DMS 273 (cell line): ENCODE measurements around the gene TSPO2.
"Not testable (repeated sequence)": the region's sequence is repeated elsewhere in the genome, so short reads cannot be mapped to it uniquely, and the experiment has no call there.

ENCODE experiments used
- DNase-seq: peaks from one replicate; lab custom pipeline; 2025; ENCODE audit not compliant: unreplicated experiment; lab: John Stamatoyannopoulos, UW

Gene TSPO2, protein sequence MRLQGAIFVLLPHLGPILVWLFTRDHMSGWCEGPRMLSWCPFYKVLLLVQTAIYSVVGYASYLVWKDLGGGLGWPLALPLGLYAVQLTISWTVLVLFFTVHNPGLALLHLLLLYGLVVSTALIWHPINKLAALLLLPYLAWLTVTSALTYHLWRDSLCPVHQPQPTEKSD

DNA sequence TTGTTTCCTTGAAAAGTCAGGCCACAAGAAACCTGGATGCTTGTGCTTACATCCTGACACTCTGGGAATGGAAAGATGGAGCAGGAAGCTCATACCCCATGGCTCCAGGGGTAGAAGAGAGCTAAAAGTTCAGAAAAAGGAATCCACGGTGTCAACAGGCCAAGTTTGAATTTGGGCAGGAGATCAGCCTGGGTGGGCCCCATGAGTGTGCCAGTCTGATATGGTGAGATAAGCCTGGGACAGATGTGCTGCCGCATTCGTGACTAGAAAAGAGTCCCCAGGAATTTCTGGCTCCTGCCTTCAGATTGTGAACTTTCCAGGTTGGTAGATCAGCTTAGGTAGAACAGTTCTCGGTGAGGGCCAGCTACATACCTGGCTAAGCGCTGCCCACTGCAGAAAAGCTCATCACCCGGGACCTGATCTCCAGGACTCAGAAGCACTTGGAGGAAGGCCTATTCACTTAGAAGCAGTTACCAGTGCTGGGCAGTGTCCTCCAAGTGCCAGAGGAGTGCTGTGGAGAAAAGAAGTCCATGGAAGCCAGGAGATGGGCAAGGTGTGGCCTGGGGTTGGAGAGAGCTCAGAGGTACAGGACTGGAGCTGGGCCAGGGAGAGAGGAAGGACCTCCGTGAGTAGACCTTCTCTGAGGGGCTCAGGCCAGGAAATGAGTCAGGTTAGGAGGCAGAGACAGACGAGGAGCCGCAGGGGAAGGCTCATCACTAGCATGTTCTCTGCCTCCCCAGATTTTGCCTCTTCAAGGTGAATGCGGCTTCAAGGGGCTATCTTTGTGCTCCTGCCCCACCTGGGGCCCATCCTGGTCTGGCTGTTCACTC, at the start of gene TSPO2:
TSPO2 (plus strand) TSS at position 242 of the 830 bp plus-strand sequence; CDS start at position 761, 519 bp downstream.
- DNase-seq, result no peak

DNA sequence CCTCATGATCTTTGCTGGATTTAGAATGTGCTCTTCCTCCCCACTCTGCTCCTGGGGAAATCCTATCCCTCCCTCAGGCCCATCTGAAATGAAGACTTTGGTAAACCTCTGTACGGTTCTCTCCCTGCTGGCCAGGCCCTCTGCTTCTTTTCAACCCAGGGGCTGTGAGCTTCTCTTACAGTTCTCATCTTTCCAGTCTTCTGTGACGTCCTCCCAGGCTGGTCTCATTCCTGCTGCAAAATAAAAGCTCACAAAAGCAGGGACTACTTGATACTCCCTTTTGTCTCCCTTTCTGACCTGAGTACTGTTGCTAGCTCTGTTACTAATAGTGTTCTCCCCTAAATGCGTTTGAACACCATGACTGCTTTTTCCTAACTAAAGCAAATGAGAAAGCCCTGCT, 49.5 kb upstream of the TSPO2 start:
- DNase-seq, result no peak

DNA sequence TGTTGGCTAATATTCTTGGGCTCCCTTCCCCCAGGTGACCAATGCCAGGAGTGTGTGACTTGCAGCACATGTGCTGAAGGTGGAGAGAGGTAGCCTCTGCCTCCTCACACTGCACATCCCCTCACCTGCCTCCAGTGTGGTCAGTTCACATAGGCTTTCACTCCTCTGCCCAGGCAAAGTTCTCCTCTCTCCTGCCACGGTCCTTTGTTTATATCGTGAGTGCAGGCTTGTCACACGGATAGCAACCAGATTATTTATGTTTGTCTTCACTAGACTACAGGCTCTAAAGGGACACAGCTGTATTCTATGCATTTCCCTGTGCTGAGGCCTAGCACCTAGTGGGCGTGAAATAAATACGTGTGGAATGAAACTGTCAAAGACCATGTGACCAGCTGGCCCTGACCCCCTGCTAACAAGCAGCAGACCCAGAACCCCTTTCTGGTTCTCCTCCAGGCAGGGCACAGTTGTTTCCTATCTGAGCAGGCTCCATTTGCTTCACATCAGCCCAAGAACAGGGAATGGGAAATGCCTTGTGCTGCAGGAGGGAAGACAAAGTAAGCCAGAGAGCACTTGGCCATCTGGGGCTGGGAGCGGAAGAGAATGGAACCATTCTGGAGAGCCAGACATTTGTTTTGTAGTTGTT, 45.6 kb upstream of the TSPO2 start:
- DNase-seq, result peak; percentile 64

DNA sequence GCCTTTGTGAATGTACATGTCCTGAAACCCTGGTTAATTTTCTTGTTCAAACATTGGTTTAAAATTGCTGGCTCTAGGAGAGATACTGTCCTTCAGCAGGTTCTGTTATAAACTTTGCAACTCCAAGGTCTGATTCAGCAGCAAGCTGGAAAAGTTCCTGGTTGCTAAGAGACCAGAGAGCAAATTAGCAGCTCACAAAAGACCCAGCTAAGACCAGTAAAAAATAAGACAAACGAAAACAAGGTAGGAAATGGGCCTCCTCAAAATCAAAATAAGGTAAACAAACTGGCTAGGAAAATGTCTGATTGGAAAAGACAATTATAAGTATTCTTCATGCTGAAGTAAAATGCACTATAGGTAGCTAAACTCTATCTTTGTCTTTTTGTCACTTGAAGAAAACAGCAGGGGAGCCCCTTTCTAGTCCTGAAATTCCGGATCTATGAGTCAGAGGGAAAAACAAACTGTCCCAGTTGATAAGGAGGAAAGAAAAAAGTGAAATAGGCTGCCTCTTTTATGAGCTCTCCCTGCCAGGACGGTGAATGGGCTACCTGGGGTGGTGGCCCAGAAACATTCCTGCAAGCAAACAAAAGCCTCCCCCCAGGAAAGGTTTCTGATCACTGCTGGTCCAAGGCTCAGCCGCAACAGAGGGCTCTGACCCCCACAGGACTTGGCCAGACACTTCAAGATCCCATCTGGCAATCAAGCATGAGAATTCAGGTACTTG, 44.9 kb upstream of the TSPO2 start:
- DNase-seq, result peak; percentile 64

DNA sequence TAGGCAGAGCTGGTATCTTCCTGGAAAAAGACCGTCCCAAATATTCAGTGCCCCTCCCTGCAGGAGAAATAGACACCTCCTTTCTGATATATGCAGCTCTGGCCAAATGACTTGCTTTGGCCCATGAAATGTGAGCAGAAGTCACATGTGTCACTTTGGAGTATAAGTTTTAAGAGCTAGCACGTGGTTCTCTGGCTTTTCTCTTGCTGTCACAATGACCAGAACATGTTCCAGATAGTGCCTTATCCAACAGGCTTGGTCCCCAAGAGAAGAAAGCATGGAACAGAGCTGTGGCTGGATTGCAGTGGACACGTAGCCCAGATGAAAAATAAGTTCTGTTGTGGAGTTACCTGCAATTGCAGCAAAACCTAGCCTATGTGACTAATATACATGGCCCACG, 43.6 kb upstream of the TSPO2 start:
- no peak for DNase-seq

DNA sequence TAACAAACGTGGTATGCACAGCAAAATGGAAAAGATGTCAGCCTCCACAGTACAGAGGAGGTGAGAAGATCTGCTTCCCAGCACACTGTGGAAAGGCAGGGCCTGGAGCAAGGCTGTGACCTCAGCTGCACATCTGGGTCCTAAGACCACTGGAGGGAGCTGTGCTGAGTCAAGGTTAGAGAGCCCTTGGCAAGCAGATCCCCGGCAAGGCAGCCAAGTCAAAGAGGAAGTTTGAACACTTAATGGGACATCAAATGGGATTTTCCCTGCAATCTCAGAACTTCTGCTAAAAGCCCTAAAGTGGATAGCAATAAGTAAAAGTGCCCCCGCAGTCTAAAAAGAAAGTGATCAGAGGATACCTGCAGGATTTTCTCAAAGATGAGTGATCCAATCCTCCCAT, 42.7 kb upstream of the TSPO2 start:
- DNase-seq, result peak; percentile 61

DNA sequence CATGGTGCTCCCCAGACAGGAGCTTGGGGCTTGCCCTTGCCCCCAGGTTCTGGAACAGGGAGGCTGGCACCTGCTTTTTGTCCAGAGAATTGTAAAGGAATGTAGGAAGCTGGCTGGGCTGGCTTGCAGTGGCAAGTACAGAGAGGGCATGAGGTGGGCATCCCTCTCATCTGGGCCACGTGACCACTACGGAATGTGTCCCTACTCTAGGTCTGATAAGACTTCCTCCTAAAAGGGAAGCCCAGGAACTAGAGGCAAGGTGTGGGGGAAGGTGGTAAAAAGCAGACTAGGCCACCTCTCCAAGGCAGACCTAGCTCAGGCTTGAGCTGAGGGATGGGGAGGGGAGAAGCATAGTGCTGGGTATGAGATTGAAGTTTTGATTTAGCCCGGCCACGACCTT, 42.0 kb upstream of the TSPO2 start:
- DNase-seq, result no peak

DNA sequence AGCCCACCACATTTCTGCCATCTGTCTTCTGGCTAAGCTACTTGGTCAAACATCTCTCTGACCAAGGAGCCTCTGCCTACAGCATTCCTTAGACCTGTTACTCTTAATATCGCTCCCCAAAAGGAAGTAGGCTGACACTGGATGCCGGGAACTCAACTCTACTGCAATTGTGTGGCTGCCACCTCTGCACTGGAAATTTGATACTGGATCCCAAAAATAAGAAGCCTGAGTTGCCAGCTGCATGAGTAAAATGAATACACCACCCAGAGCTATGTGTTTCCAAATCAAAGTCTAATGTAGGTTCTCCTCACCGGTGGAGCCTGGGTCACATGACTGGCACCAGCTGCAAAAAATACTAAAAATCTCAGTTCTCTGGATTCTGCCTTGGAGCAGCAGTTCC, 40.1 kb upstream of the TSPO2 start:
- no peak for DNase-seq

DNA sequence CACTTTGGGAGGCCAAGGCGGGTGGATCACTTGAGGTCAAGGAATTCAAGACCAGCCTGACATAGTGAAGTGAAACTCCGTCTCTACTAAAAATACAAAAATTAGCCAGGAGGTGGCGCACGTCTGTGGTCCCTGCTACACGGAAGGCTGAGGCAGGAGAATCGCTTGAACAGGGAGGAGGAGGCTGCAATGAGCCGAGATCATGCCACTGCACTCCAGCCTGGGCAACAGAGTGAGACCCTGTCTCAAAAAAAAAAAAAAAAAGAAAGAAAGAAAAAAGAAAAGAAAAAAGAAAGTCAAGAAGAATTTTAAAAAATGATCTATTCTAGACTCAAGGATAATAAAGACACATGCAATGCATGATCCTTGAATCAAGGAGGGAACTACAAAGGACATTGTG, 36.0 kb upstream of the TSPO2 start:
- peak; percentile 78 for DNase-seq

DNA sequence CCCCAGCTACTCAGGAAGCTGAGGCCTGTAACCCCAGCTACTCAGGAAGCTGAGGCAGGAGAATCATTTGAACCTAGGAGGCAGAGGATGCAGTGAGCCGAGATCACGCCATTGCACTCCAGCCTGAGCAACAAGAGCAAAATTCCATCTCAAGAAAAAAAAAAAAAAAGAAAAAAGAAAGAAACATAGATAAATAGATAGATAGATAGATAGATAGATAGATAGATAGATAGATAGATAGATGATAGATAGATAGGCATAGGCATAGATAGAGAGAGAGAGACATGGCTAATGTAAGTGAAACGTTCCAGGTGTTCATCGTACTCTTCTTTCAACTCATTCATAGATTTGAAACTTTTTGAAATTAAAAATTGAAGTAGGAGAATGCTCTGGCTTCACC, 35.3 kb upstream of the TSPO2 start:
- DNase-seq, result not testable (repeated sequence)

DNA sequence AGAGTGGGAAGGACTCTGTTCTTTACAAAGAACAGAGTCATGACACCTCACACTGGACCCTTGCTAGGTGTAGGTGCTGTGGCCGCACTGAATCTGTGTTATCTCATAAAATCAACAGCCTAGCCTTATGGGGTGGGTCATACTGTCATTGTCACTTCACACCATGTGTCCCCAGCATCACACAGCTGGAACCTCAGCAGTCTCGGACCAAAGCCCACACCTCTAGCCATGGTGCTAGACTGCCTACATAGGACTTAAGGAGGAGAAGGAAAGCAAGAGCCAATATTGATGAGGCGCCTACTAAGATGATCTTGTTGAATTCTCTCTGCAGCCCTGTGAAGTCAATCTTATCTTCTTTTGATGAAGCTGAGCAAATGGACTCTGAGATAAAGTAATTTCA, 34.3 kb upstream of the TSPO2 start:
- no peak for DNase-seq

DNA sequence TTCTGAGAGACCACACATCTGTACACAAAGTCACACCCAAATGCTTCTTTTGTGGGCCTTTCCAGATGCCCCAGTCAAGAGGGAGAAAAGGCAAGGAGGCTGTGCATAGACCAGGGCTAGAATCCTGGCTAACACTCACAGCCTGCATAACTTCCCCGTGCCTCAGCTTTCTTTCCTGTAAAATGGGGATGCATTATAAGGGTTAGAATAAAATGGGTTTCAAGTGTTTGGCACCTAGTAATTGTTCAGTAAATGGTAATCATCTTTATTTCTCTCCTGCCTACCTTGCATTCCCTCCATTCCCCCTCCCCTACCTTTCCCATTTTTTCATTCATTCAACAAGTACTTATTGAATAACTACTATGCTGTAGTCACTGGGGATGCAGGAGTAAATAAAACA, 32.6 kb upstream of the TSPO2 start:
- DNase-seq, result no peak

DNA sequence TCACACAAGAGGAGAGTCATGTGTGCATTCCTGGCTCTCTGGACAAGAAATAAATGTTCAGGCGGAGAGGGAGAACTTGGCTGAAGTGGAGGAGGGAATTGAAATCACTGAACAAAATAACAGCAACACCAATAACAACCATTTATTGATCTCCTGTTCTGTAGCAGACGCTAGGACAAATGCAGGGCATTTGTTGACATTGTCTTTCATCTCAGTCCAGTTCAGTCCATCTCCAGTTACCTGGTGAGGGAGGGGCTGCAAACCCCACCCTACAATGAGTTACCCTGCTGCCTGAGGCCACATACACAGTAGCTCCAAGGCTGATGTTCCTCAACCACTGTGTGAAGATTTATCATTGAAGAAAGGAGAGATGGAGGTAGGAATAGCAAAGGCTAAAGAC, 30.6 kb upstream of the TSPO2 start:
- no peak for DNase-seq

DNA sequence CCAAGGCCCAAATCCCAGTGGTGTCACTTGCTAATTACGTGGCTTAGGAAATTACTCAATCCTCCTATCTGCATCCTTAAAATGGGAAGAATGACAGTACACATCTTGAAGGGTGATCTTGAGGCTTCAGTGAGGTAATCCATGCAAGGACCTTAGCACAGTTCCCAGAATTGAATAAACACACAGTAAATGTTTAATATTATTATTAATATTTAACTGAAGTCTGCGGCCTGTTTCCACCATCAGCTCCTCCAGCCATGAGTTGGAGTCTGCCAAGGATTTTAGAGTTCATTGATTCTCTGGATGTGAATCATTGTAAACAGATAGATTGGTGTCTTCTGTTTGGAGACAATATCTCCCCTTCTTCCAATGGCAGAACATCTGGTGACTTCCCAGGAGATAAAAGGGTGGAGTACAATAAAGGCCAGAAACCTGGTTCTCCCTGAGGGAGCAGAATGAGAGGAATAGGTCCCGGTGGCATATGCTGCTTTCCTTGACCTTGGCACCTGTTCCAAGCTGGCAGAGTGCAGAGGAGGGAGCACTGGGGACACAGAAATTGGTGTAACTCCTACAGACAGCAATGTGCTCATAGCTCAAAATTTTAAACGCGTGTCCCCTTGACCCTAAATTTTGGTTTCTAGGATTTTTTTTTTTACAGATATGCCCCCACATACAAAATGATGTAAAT, 28.7 kb upstream of the TSPO2 start:
- peak; percentile 8 for DNase-seq

DNA sequence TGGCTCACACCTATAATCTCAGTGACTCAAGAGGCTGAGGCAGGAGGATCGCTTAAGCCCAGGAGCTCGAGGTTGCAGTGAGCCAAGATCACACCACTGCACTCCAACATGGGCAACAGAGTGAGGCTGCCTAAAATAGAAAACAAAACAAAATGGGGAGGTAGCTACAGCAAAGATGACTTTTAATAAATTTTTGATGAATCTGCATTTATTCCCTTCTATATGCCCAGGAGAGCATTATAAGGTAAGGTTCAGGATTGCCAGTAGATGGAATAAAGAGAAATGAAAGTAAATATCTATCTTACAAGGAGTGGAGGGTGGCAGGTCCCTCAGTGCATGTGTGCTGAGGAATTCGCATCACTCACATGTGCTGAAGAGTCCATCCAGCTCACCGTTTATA, 27.5 kb upstream of the TSPO2 start:
- DNase-seq, result no peak

DNA sequence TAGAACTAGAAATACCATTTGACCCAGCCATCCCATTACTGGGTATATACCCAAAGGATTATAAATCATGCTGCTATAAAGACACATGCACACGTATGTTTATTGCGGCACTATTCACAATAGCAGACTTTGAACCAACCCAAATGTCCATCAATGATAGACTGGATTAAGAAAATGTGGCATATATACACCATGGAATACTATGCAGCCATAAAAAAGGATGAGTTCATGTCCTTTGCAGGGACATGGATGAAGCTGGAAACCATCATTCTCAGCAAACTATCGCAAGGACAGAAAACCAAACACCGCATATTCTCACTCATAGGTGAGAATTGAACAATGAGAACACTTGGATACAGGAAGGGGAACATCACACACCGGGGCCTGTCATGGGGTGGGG, 26.4 kb upstream of the TSPO2 start:
- DNase-seq, result not testable (repeated sequence)

DNA sequence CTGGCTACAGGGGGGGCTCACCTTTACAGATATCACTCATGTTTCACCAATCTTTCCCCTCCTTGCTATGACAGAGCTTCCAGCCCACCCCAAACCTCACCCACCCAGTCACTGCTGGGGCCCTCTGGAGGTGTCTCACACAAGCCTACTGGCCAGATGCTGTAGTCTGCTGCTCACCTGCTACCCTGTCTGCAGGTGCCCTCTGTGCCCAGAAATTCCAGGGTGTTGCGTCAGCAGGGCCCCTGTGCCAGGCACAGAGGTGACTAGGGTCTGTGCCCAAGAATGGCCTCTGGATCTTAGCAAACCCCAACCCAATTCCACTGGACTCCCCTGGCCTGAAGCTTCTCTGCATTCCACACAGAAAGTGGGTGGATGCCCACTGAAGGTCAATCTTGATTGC, 24.6 kb upstream of the TSPO2 start:
- no peak for DNase-seq

DNA sequence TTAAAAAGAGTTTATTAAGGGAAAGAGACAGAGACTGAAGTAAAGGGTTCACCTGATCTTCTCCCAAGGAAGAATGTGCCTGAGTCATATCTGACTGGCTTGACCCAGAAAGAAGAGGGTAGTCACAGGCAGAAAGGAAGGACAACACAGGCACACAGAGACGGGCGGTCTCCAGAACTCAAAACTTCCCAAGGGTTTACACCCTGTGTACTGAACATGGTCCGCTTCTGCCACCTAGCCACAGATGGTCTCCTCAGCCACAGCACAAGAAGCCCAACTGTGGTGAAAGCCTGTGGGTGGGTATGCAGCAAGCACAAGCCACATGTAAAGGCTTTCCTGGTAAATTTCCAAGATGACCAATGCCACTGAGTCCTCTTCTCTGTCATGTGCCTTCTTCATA, 20.4 kb upstream of the TSPO2 start:
- DNase-seq, result peak; percentile 40

DNA sequence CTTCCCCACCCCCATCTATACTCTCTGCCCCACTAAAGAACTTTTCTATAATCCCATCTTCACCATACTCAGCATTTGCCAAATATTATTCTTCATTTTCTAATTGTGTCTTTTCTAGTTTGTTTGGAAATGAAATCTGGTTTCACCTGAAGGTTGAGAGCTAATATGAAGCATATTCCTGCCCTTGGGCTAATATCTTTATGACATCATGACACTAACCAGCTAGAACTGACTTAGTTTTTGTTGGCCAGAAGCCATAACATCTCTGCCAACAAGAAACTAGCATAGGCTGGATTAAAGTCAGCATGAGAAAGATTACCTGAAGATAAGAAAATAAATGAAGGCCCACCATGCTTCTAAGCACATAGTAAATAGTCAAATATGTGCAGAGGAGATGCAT, 20.0 kb upstream of the TSPO2 start:
- DNase-seq, result peak; percentile 24

DNA sequence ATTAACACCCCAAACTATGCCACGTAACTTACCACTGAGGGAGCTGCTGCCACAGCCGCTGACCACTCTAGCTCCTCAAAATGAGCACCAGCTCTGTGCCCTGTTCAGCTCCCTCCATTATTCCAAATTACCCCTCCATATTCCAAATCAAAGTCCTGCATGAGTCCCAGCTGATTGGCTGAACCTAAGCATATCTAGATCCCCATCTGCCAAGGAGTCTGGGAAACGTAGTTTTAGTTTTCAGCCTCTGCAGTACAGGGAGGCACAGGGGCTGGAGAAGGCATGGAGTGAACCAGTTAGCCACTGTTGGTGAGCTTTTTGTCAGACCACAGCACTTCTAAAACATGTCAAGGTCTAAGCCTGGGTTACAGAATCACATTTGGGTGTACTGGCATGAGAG, 19.2 kb upstream of the TSPO2 start:
- DNase-seq, result peak; percentile 31

DNA sequence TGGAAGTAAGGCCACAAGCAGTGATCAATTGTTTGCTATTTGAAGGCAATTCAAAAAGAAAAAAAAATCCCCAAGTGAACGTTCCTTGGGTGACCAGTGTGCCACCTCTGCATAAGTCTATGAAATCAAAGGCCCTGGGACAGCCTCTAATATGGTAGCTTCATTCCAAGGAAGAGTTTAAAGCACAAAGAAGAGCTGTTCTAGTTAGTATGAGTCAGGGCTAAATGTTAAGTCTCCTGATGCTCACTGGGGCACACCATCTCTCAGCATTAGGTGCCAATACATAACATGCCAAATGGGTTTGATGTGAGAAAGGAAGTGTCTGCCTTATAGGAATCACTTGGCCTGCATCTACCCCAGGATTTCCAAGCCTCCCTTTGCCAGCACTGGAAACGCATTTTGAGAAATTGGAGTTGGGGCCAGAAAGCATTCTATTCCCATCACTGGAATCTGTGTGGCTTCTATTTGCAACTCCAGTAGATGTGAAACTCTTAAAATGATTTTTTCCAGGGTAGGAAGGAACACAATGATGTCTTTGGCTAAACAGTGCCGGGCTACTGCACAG, 16.2 kb upstream of the TSPO2 start:
- no peak for DNase-seq
